T-helper 17 cell (primary cell): ENCODE data around the gene KCTD16. TPM values are rescaled to one million over a fixed set of nuclear protein-coding genes. Genes with fewer than 3 reads are reported as not detected.
A peak's percentile ranks its signal among the peaks of the same experiment; 100 is the strongest.

Experiments
- ATAC-seq: fragments of 150-1000 bp; cut with Tn5 transposase; 2 replicates; pipeline ENCODE4 v1.10.0; 2021; ENCODE audit warnings: mild to moderate bottlenecking, moderate library complexity
- DNase-seq, 3 donors: peaks; one replicate each; pipeline versions ENCODE4 v3.0.0 to v3.0.0-alpha.2; 2020 to 2021
- H3K9me3 ChIP-seq: one replicate; pipeline ENCODE4 v1.7.0; 2013; ENCODE audit warnings: low read length, mild to moderate bottlenecking; ENCODE audit not compliant: control insufficient read depth, poor library complexity, severe bottlenecking
- H3K27ac Mint-ChIP-seq: one replicate; pipeline ENCODE4 v1.8.0; 2022; ENCODE audit warnings: mild to moderate bottlenecking, moderate library complexity, mixed read lengths
- H3K27me3 Mint-ChIP-seq: one replicate; pipeline ENCODE4 v1.8.0; 2022; ENCODE audit warnings: mixed read lengths
- H3K36me3 Mint-ChIP-seq: one replicate; pipeline ENCODE4 v1.8.0; 2022; ENCODE audit warnings: low read depth, mixed read lengths
- H3K4me1 Mint-ChIP-seq: one replicate; pipeline ENCODE4 v1.8.0; 2022; ENCODE audit warnings: mild to moderate bottlenecking, mixed read lengths
- H3K4me3 Mint-ChIP-seq: one replicate; pipeline ENCODE4 v1.8.0; 2022; ENCODE audit warnings: mild to moderate bottlenecking, moderate library complexity, mixed read lengths
- total RNA-seq, 4 donors: library from RNA in 2 of 4; stranded (reverse) in 2 of 4; gene quantifications; one replicate each; pipeline ENCODE4 v1.2.3 and lab custom pipeline; 2022 to 2026

Gene KCTD16
- total RNA-seq = not detected
- 0.45 to 0.46 reads per million in 2 donors for total RNA-seq (lab: John Stamatoyannopoulos, UW)

GRCh38 chr5:144170276-144171024 is at the start of gene KCTD16, which contains the start of gene YIPF5:
Gene KCTD16 (plus strand): TSS chr5:144170873.
Gene YIPF5 (minus strand): TSS chr5:144170659. CDS start chr5:144169955, 704 bp downstream.
- Mint-ChIP-seq H3K4me1 (peaks cover 25% of the 10 kb centered on the region), H3K27ac (peak within 1 kb of the TSS; percentile 98), H3K27me3 (no peaks in the 10 kb centered on the region), H3K36me3 (peaks cover 2% of the 10 kb centered on the region), H3K4me3 (peak within 1 kb of the TSS; percentile 98)
- DNase-seq (peak; percentile 89 to 96 (median 95)), ATAC-seq (peak; percentile 97)
- no peaks in the 10 kb centered on the region for H3K9me3 ChIP-seq

GRCh38 chr5:144121577-144121976 is 49.1 kb upstream of the KCTD16 start:
- Mint-ChIP-seq H3K27me3 (peaks cover 19% of the 10 kb centered on the region), H3K27ac (no peak overlapping the region), H3K36me3 (peaks cover 2% of the 10 kb centered on the region), H3K4me3 (no peak overlapping the region), H3K4me1 (no peaks in the 10 kb centered on the region)
- no peak for DNase-seq
- no peak for ATAC-seq
- no peaks in the 10 kb centered on the region for H3K9me3 ChIP-seq

GRCh38 chr5:144122081-144122480 is 48.6 kb upstream of the KCTD16 start:
- no peak for DNase-seq
- H3K9me3 ChIP-seq = no peaks in the 10 kb centered on the region
- H3K27me3 Mint-ChIP-seq = peaks cover 19% of the 10 kb centered on the region
- no peak for ATAC-seq
- H3K36me3 Mint-ChIP-seq = peaks cover 2% of the 10 kb centered on the region
- H3K27ac Mint-ChIP-seq = no peak overlapping the region
- H3K4me3 Mint-ChIP-seq = no peak overlapping the region
- no peaks in the 10 kb centered on the region for H3K4me1 Mint-ChIP-seq

- no peaks in the 10 kb centered on the region for H3K9me3 ChIP-seq
- DNase-seq (no peak), ATAC-seq (no peak)
- H3K4me3 Mint-ChIP-seq = no peak overlapping the region
- no peaks in the 10 kb centered on the region for H3K4me1 Mint-ChIP-seq
- peaks cover 19% of the 10 kb centered on the region for H3K27me3 Mint-ChIP-seq
- peaks cover 2% of the 10 kb centered on the region for H3K36me3 Mint-ChIP-seq
- no peak overlapping the region for H3K27ac Mint-ChIP-seq
Measured at GRCh38 chr5:144122641-144123040, 48.0 kb upstream of the KCTD16 start.

- Mint-ChIP-seq H3K27ac (no peak overlapping the region), H3K36me3 (peaks cover 2% of the 10 kb centered on the region), H3K4me1 (peaks cover 2% of the 10 kb centered on the region), H3K27me3 (peaks cover 26% of the 10 kb centered on the region), H3K4me3 (no peak overlapping the region)
- H3K9me3 ChIP-seq = no peaks in the 10 kb centered on the region
- no peak for ATAC-seq
- no peak for DNase-seq
Measured at GRCh38 chr5:144125163-144125726, 45.4 kb upstream of the KCTD16 start.

GRCh38 chr5:144126707-144127106 is 44.0 kb upstream of the KCTD16 start:
- Mint-ChIP-seq H3K36me3 (peaks cover 2% of the 10 kb centered on the region), H3K27ac (no peak overlapping the region), H3K4me1 (peaks cover 2% of the 10 kb centered on the region), H3K4me3 (no peak overlapping the region), H3K27me3 (peaks cover 26% of the 10 kb centered on the region)
- DNase-seq = no peak
- no peaks in the 10 kb centered on the region for H3K9me3 ChIP-seq
- no peak for ATAC-seq

- H3K4me3 Mint-ChIP-seq = no peak overlapping the region
- peaks cover 2% of the 10 kb centered on the region for H3K36me3 Mint-ChIP-seq
- H3K27me3 Mint-ChIP-seq = peaks cover 27% of the 10 kb centered on the region
- peaks cover 2% of the 10 kb centered on the region for H3K4me1 Mint-ChIP-seq
- H3K27ac Mint-ChIP-seq = no peak overlapping the region
- DNase-seq (no peak), ATAC-seq (no peak)
- H3K9me3 ChIP-seq = no peaks in the 10 kb centered on the region
Measured at GRCh38 chr5:144128844-144129243, 41.8 kb upstream of the KCTD16 start.

- DNase-seq (no peak), ATAC-seq (no peak)
- Mint-ChIP-seq H3K4me1 (peaks cover 2% of the 10 kb centered on the region), H3K27ac (no peak overlapping the region), H3K36me3 (peaks cover 2% of the 10 kb centered on the region), H3K27me3 (peaks cover 28% of the 10 kb centered on the region), H3K4me3 (no peak overlapping the region)
- no peaks in the 10 kb centered on the region for H3K9me3 ChIP-seq
Measured at GRCh38 chr5:144130306-144130705, 40.4 kb upstream of the KCTD16 start.

- peaks cover 21% of the 10 kb centered on the region for H3K27me3 Mint-ChIP-seq
- H3K27ac Mint-ChIP-seq = no peak overlapping the region
- H3K4me3 Mint-ChIP-seq = no peak overlapping the region
- H3K4me1 Mint-ChIP-seq = peaks cover 2% of the 10 kb centered on the region
- no peaks in the 10 kb centered on the region for H3K9me3 ChIP-seq
- no peak for ATAC-seq
- DNase-seq = no peak
- no peaks in the 10 kb centered on the region for H3K36me3 Mint-ChIP-seq
Measured at GRCh38 chr5:144131261-144131660, 39.4 kb upstream of the KCTD16 start.

GRCh38 chr5:144133050-144133633 is 37.5 kb upstream of the KCTD16 start:
- peaks cover 29% of the 10 kb centered on the region for H3K27me3 Mint-ChIP-seq

GRCh38 chr5:144134194-144134826 is 36.4 kb upstream of the KCTD16 start:
- peaks cover 2% of the 10 kb centered on the region for H3K4me1 Mint-ChIP-seq
- ATAC-seq = no peak

More at GRCh38 chr5:144133050-144133633, 37.5 kb upstream of the KCTD16 start:
- DNase-seq = no peak
- ATAC-seq = no peak
- Mint-ChIP-seq H3K4me3 (no peak overlapping the region), H3K4me1 (peaks cover 2% of the 10 kb centered on the region), H3K27ac (no peak overlapping the region), H3K36me3 (peaks cover 2% of the 10 kb centered on the region)
- H3K9me3 ChIP-seq = no peaks in the 10 kb centered on the region

GRCh38 chr5:144135113-144135762 is 35.4 kb upstream of the KCTD16 start:
- H3K36me3 Mint-ChIP-seq = peaks cover 2% of the 10 kb centered on the region

More at GRCh38 chr5:144134194-144134826, 36.4 kb upstream of the KCTD16 start:
- Mint-ChIP-seq H3K4me3 (no peak overlapping the region), H3K27me3 (peaks cover 31% of the 10 kb centered on the region), H3K27ac (no peak overlapping the region), H3K36me3 (peaks cover 2% of the 10 kb centered on the region)
- no peak for DNase-seq
- H3K9me3 ChIP-seq = no peaks in the 10 kb centered on the region

GRCh38 chr5:144139586-144139985 is 31.1 kb upstream of the KCTD16 start:
- Mint-ChIP-seq H3K27ac (no peak overlapping the region), H3K27me3 (peaks cover 46% of the 10 kb centered on the region), H3K36me3 (peaks cover 7% of the 10 kb centered on the region), H3K4me1 (peaks cover 11% of the 10 kb centered on the region), H3K4me3 (no peak overlapping the region)
- ATAC-seq (no peak), DNase-seq (no peak)
- H3K9me3 ChIP-seq = no peaks in the 10 kb centered on the region

More at GRCh38 chr5:144135113-144135762, 35.4 kb upstream of the KCTD16 start:
- H3K27ac Mint-ChIP-seq = no peak overlapping the region
- peaks cover 33% of the 10 kb centered on the region for H3K27me3 Mint-ChIP-seq
- H3K4me1 Mint-ChIP-seq = peaks cover 2% of the 10 kb centered on the region
- ATAC-seq (no peak), DNase-seq (no peak)
- no peaks in the 10 kb centered on the region for H3K9me3 ChIP-seq
- no peak overlapping the region for H3K4me3 Mint-ChIP-seq
